Activated CD4-positive, alpha-beta T cell treated with anti-CD3 and anti-CD28 coated beads for 36 hours (primary cell): ENCODE measurements around the gene TNFRSF18. TPM values are rescaled to one million over a fixed set of nuclear protein-coding genes. Genes with fewer than 3 reads are reported as not detected.
A peak's percentile ranks its signal among the peaks of the same experiment; 100 is the strongest.
"Not testable (repeated sequence)": the region's sequence is repeated elsewhere in the genome, so short reads cannot be mapped to it uniquely, and the experiment has no call there.

ENCODE experiments used
- ATAC-seq: fragments of 200-7000 bp; cut with Tn5 transposase; one replicate; pipeline ENCODE4 v1.10.0; 2021; ENCODE audit warnings: mild to moderate bottlenecking, moderate library complexity
- CTCF ChIA-PET: fragments of 350-600 bp; sonication (Branson Sonifier 250); formaldehyde crosslinking; loops from one replicate; lab custom pipeline; 2021; ENCODE audit warnings: antibody characterized with exemption; lab: Charles Lee
- POLR2A ChIA-PET: fragments of 350-600 bp; sonication (Branson Sonifier 250); formaldehyde crosslinking; loops from one replicate; lab custom pipeline; 2021; ENCODE audit warnings: antibody characterized with exemption, inconsistent platforms; lab: Charles Lee
- DNase-seq: peaks from one replicate; pipeline ENCODE4 v3.0.0-alpha.2; 2020
- H3K27ac Mint-ChIP-seq: one replicate; pipeline ENCODE4 v1.8.0; 2021; ENCODE audit warnings: mixed read lengths
- H3K27me3 Mint-ChIP-seq: one replicate; pipeline ENCODE4 v1.8.0; 2021; ENCODE audit warnings: mixed read lengths
- H3K36me3 Mint-ChIP-seq: one replicate; pipeline ENCODE4 v1.8.0; 2021; ENCODE audit warnings: low read depth, mixed read lengths
- H3K4me1 Mint-ChIP-seq: one replicate; pipeline ENCODE4 v1.8.0; 2021; ENCODE audit warnings: mixed read lengths
- H3K4me3 Mint-ChIP-seq: one replicate; pipeline ENCODE4 v1.8.0; 2021; ENCODE audit warnings: mild to moderate bottlenecking, moderate library complexity, mixed read lengths
- H3K9me3 Mint-ChIP-seq: one replicate; pipeline ENCODE4 v1.8.0; 2021; ENCODE audit warnings: low read depth, mixed read lengths
- intact Hi-C, 2 experiments: fragments of 100-400 bp; cut with DNase I in 1 of 2; cut with micrococcal nuclease in 1 of 2; formaldehyde crosslinking; loops; one replicate each; pipeline versions ENCODE4 v1.14.2 to v1.15.1; 2022 to 2024; cut with DNase I, micrococcal nuclease
- total RNA-seq, 2 experiments: library from RNA; stranded (reverse); gene quantifications; one replicate each; pipeline ENCODE4 v1.2.3, GENCODE V29; 2021

TNFRSF18 gene
- 100 to 1,000 TPM in 1 of 2 experiments, 10 to 100 TPM in 1; 95.0 to 164 TPM for total RNA-seq

- DNase-seq (peak; percentile 75), ATAC-seq (peak; percentile 7)
- Mint-ChIP-seq H3K4me1 (peaks cover 31% of the 10 kb centered on the region), H3K4me3 (peak within 1 kb of the TSS; percentile 77), H3K36me3 (peaks cover 21% of the 10 kb centered on the region), H3K9me3 (no peaks in the 10 kb centered on the region), H3K27ac (peak within 1 kb of the TSS; percentile 99), H3K27me3 (no peaks in the 10 kb centered on the region)
- ChIA-PET CTCF (interaction anchor here (1.2 kb wide), 1 partner anchor 11 kb away, joined by 6 read pairs; no protein-coding TSS in a partner anchor), POLR2A (interaction anchor here (0.5 kb wide), 1 partner anchor 406 kb away, joined by 4 read pairs; no protein-coding TSS in a partner anchor)
- intact Hi-C loops = loop anchor here in 1 of 2 experiments (5.0 kb wide), 1 partner anchor 64 kb away; no protein-coding TSS in a partner anchor
Measured at GRCh38 chr1:1206376-1206965, at the start of gene TNFRSF18. TSS of gene TNFRSF18 (minus strand) at chr1:1206592. CDS start at chr1:1206571, 21 bp downstream.

- ChIA-PET POLR2A (no interaction called here), CTCF (no interaction called here)
- no peaks in the 10 kb centered on the region for H3K27me3 Mint-ChIP-seq
- no peak for ATAC-seq
- no peak overlapping the region for H3K4me3 Mint-ChIP-seq
- intact Hi-C loops = no loop called here
- no peak overlapping the region for H3K27ac Mint-ChIP-seq
- peaks cover 36% of the 10 kb centered on the region for H3K36me3 Mint-ChIP-seq
- H3K9me3 Mint-ChIP-seq = no peaks in the 10 kb centered on the region
- no peak for DNase-seq
- peaks cover 6% of the 10 kb centered on the region for H3K4me1 Mint-ChIP-seq
Measured at GRCh38 chr1:1255611-1256010, 49.2 kb upstream of the TNFRSF18 start.

GRCh38 chr1:1255078-1255477 lies 48.7 kb upstream of the TNFRSF18 start:
- Mint-ChIP-seq H3K4me1 (peaks cover 10% of the 10 kb centered on the region), H3K9me3 (no peaks in the 10 kb centered on the region), H3K27ac (no peak overlapping the region), H3K36me3 (peaks cover 33% of the 10 kb centered on the region), H3K4me3 (no peak overlapping the region), H3K27me3 (no peaks in the 10 kb centered on the region)
- CTCF ChIA-PET = no interaction called here
- POLR2A ChIA-PET = no interaction called here
- ATAC-seq (no peak), DNase-seq (no peak)
- intact Hi-C loops = no loop called here

GRCh38 chr1:1254667-1254998 lies 48.2 kb upstream of the TNFRSF18 start:
- Mint-ChIP-seq H3K36me3 (peaks cover 29% of the 10 kb centered on the region), H3K9me3 (no peaks in the 10 kb centered on the region), H3K4me3 (no peak overlapping the region), H3K4me1 (peaks cover 14% of the 10 kb centered on the region), H3K27me3 (no peaks in the 10 kb centered on the region), H3K27ac (no peak overlapping the region)
- intact Hi-C loops = loop anchor here in 1 of 2 experiments (5.0 kb wide), 1 partner anchor 132 kb away; no protein-coding TSS in a partner anchor
- ChIA-PET POLR2A (no interaction called here), CTCF (no interaction called here)
- ATAC-seq = no peak
- DNase-seq = no peak

- ATAC-seq (no peak), DNase-seq (no peak)
- Mint-ChIP-seq H3K4me1 (peaks cover 15% of the 10 kb centered on the region), H3K4me3 (no peak overlapping the region), H3K36me3 (peaks cover 24% of the 10 kb centered on the region), H3K27me3 (no peaks in the 10 kb centered on the region), H3K9me3 (no peaks in the 10 kb centered on the region), H3K27ac (no peak overlapping the region)
- intact Hi-C loops = loop anchor here in 1 of 2 experiments (5.0 kb wide), 1 partner anchor 132 kb away; no protein-coding TSS in a partner anchor
- ChIA-PET CTCF (no interaction called here), POLR2A (no interaction called here)
Measured at GRCh38 chr1:1253972-1254666, 47.7 kb upstream of the TNFRSF18 start.

- CTCF ChIA-PET = interaction anchor here (2.6 kb wide), 1 partner anchor 131 kb away, joined by 11 read pairs; no protein-coding TSS in a partner anchor
- ATAC-seq (no peak), DNase-seq (no peak)
- Mint-ChIP-seq H3K4me1 (peaks cover 15% of the 10 kb centered on the region), H3K27me3 (no peaks in the 10 kb centered on the region), H3K27ac (no peak overlapping the region), H3K9me3 (no peaks in the 10 kb centered on the region), H3K36me3 (peaks cover 22% of the 10 kb centered on the region), H3K4me3 (no peak overlapping the region)
- POLR2A ChIA-PET = no interaction called here
- intact Hi-C loops = loop anchor here in 1 of 2 experiments (5.0 kb wide), 1 partner anchor 131 kb away; no protein-coding TSS in a partner anchor
Measured at GRCh38 chr1:1253314-1253713, 46.9 kb upstream of the TNFRSF18 start.

- ATAC-seq (peak; percentile 59), DNase-seq (no peak)
- H3K27me3 Mint-ChIP-seq = peaks cover 4% of the 10 kb centered on the region
- H3K36me3 Mint-ChIP-seq = peaks cover 14% of the 10 kb centered on the region
- peaks cover 15% of the 10 kb centered on the region for H3K4me1 Mint-ChIP-seq
- CTCF ChIA-PET = interaction anchor here (0.6 to 1.7 kb wide), 10 partner anchors 10 to 266 kb away, joined by 3 to 8 read pairs (median 4); no protein-coding TSS in a partner anchor
- POLR2A ChIA-PET = no interaction called here
- intact Hi-C loops = loop anchor here (1.0 to 5.0 kb wide), 3 partner anchors 129 to 218 kb away; no protein-coding TSS in a partner anchor
- H3K9me3 Mint-ChIP-seq = no peaks in the 10 kb centered on the region
- no peak overlapping the region for H3K4me3 Mint-ChIP-seq
- peak overlapping the region; percentile 72 for H3K27ac Mint-ChIP-seq
Measured at GRCh38 chr1:1250786-1251284, 44.4 kb upstream of the TNFRSF18 start.

GRCh38 chr1:1248009-1248913 lies 41.9 kb upstream of the TNFRSF18 start:
- H3K4me1 Mint-ChIP-seq = peaks cover 15% of the 10 kb centered on the region
- DNase-seq, POLR2A ChIA-PET, H3K27ac Mint-ChIP-seq, intact Hi-C loops, H3K27me3 Mint-ChIP-seq, H3K9me3 Mint-ChIP-seq, CTCF ChIA-PET, ATAC-seq, H3K36me3 Mint-ChIP-seq, H3K4me3 Mint-ChIP-seq: not testable (repeated sequence)

- ChIA-PET POLR2A (no interaction called here), CTCF (no interaction called here)
- DNase-seq (no peak), ATAC-seq (no peak)
- no peak overlapping the region for H3K27ac Mint-ChIP-seq
- peaks cover 4% of the 10 kb centered on the region for H3K27me3 Mint-ChIP-seq
- no peaks in the 10 kb centered on the region for H3K9me3 Mint-ChIP-seq
- intact Hi-C loops = no loop called here
- no peaks in the 10 kb centered on the region for H3K36me3 Mint-ChIP-seq
- H3K4me3 Mint-ChIP-seq = no peak overlapping the region
- peaks cover 15% of the 10 kb centered on the region for H3K4me1 Mint-ChIP-seq
Measured at GRCh38 chr1:1247341-1247913, 41.0 kb upstream of the TNFRSF18 start.

GRCh38 chr1:1246577-1247340 lies 40.4 kb upstream of the TNFRSF18 start, which contains the start of gene C1QTNF12:
TSS of gene C1QTNF12 (minus strand) at chr1:1246722. CDS start at chr1:1246690, 32 bp downstream.
- ChIA-PET CTCF (no interaction called here), POLR2A (no interaction called here)
- H3K36me3 Mint-ChIP-seq = no peaks in the 10 kb centered on the region
- peaks cover 4% of the 10 kb centered on the region for H3K27me3 Mint-ChIP-seq
- no peaks in the 10 kb centered on the region for H3K9me3 Mint-ChIP-seq
- H3K4me3 Mint-ChIP-seq = no peak within 1 kb of the TSS
- no peak for ATAC-seq
- intact Hi-C loops = no loop called here
- H3K27ac Mint-ChIP-seq = no peak within 1 kb of the TSS
- H3K4me1 Mint-ChIP-seq = peaks cover 15% of the 10 kb centered on the region
- DNase-seq = no peak
